Neural cell (in vitro differentiated cells): ENCODE measurements around the gene RNF7. TPM values are rescaled to one million over a fixed set of nuclear protein-coding genes. Genes with fewer than 3 reads are reported as not detected.

Experiments used
- H2AFZ ChIP-seq: fragments of 200-600, 300-800 bp; sonication (generic), shearing (Covaris generic); 2 replicates; pipeline ENCODE4 v1.6.0; 2014; ENCODE audit warnings: low read depth, mild to moderate bottlenecking, antibody characterized with exemption, low read length, moderate library complexity
- H3F3A ChIP-seq: fragments of 200-600 bp; shearing (Covaris generic); 2 replicates; pipeline ENCODE4 v1.6.1; 2016; ENCODE audit warnings: mild to moderate bottlenecking, moderate library complexity, mixed read lengths, antibody characterized with exemption, low read length; ENCODE audit not compliant: insufficient read depth, poor library complexity, severe bottlenecking
- H3K27ac ChIP-seq: fragments of 200-600, 300-800 bp; sonication (generic), shearing (Covaris generic); 2 replicates; pipeline ENCODE4 v1.5.1; 2014; ENCODE audit warnings: mild to moderate bottlenecking, low read length, moderate library complexity
- H3K27me3 ChIP-seq: fragments of 300-800, 200-600 bp; sonication (generic), shearing (Covaris generic); 2 replicates; pipeline ENCODE4 v1.6.0; 2014; ENCODE audit warnings: mild to moderate bottlenecking, low read depth, low read length, moderate library complexity; ENCODE audit not compliant: insufficient read depth
- H3K36me3 ChIP-seq: fragments of 300-800, 200-600 bp; sonication (generic), shearing (Covaris generic); 2 replicates; pipeline ENCODE4 v1.5.1; 2014; ENCODE audit warnings: mild to moderate bottlenecking, antibody characterized with exemption, low read length, moderate library complexity; ENCODE audit not compliant: insufficient read depth
- H3K4me2 ChIP-seq: fragments of 300-800, 200-600 bp; sonication (generic), shearing (Covaris generic); 2 replicates; pipeline ENCODE4 v1.6.0; 2014; ENCODE audit warnings: mild to moderate bottlenecking, low read length
- H3K4me3 ChIP-seq: fragments of 300-800, 200-600 bp; sonication (generic), shearing (Covaris generic); 2 replicates; pipeline ENCODE4 v1.5.1; 2014; ENCODE audit warnings: mild to moderate bottlenecking, low read length, moderate library complexity
- H3K79me2 ChIP-seq: fragments of 200-600 bp; shearing (Covaris generic); replicated peaks from 2 replicates; pipeline ENCODE4 v1.6.0; 2014; ENCODE audit warnings: mild to moderate bottlenecking, low read length, moderate library complexity; ENCODE audit not compliant: insufficient read depth
- H3K9ac ChIP-seq: fragments of 300-800, 200-600 bp; sonication (generic), shearing (Covaris generic); 2 replicates; pipeline ENCODE4 v1.6.1; 2016; ENCODE audit warnings: mild to moderate bottlenecking, low read length, mixed read lengths
- H3K9me2 ChIP-seq: fragments of 200-600 bp; shearing (Covaris generic); 2 replicates; pipeline ENCODE4 v1.6.1; 2016; ENCODE audit warnings: mild to moderate bottlenecking, low read length, mixed read lengths; ENCODE audit not compliant: insufficient read depth
- H3K9me3 ChIP-seq: fragments of 200-600, 300-800 bp; sonication (generic), shearing (Covaris generic); 2 replicates; pipeline ENCODE4 v1.6.1; 2016; ENCODE audit warnings: mild to moderate bottlenecking, mixed run types, low read length, moderate library complexity, mixed read lengths
- H4K20me1 ChIP-seq: fragments of 200-600 bp; shearing (Covaris generic); 2 replicates; pipeline ENCODE4 v1.6.1; 2016; ENCODE audit warnings: mild to moderate bottlenecking, mixed run types; ENCODE audit not compliant: insufficient read depth
- CTCF ChIP-seq: fragments of 450-650 bp; IDR thresholded peaks from 2 replicates; pipeline ENCODE4 v1.5.1; 2014; ENCODE audit warnings: antibody characterized with exemption, mild to moderate bottlenecking, moderate library complexity; ENCODE audit not compliant: poor library complexity, severe bottlenecking
- EP300 ChIP-seq: fragments of 450-650 bp; conservative IDR thresholded peaks from 2 replicates; pipeline ENCODE4 v1.6.1; 2014; ENCODE audit warnings: antibody characterized with exemption, mild to moderate bottlenecking, moderate library complexity; ENCODE audit not compliant: poor library complexity, severe bottlenecking
- EZH2 ChIP-seq: fragments of 200-600, 300-800 bp; shearing (Covaris generic), sonication (generic); IDR thresholded peaks from 2 replicates; pipeline ENCODE4 v1.6.1; 2014; ENCODE audit warnings: antibody characterized with exemption, low read length, borderline replicate concordance, mild to moderate bottlenecking; ENCODE audit not compliant: insufficient read depth, poor library complexity, severe bottlenecking
- MXI1 ChIP-seq: fragments of 450-650 bp; conservative IDR thresholded peaks from 2 replicates; pipeline ENCODE4 v1.6.1; 2014; ENCODE audit warnings: antibody characterized with exemption, mild to moderate bottlenecking; ENCODE audit not compliant: poor library complexity, severe bottlenecking
- POLR2AphosphoS5 ChIP-seq: IDR thresholded peaks from 2 replicates; pipeline ENCODE4 v1.6.1; 2012
- RAD21 ChIP-seq: fragments of 450-650 bp; conservative IDR thresholded peaks from 2 replicates; pipeline ENCODE4 v1.6.1; 2014; ENCODE audit warnings: antibody characterized with exemption, mild to moderate bottlenecking, moderate library complexity
- REST ChIP-seq: IDR thresholded peaks from 2 replicates; pipeline ENCODE4 v1.6.1; 2012; ENCODE audit warnings: borderline replicate concordance
- SMC3 ChIP-seq: fragments of 450-650 bp; conservative IDR thresholded peaks from 2 replicates; pipeline ENCODE4 v1.6.1; 2014; ENCODE audit warnings: antibody characterized with exemption, mild to moderate bottlenecking, moderate library complexity; ENCODE audit not compliant: poor library complexity
- TAF1 ChIP-seq: IDR thresholded peaks from 2 replicates; pipeline ENCODE4 v1.6.1; 2012; ENCODE audit warnings: low read depth
- polyA plus RNA-seq: library from polyadenylated mRNA; depleted of rRNA; stranded (reverse); fragments of >200 nt; gene quantifications from 2 replicates; pipeline ENCODE4 v1.2.3, GENCODE V29; 2014

Gene RNF7
- polyA plus RNA-seq, 1 donor from 2014 or later: 170 TPM

GRCh38 chr3:141776376-141776775 is 38.3 kb downstream of the RNF7 start:
- H2AFZ ChIP-seq: no peak overlapping the region

GRCh38 chr3:141776885-141777284 is 38.8 kb downstream of the RNF7 start:
- Histone ChIP-seq H3K9ac (no peak overlapping the region), H3K79me2 (no peaks in the 10 kb centered on the region), H3F3A (no peaks in the 10 kb centered on the region), H3K27me3 (no peaks in the 10 kb centered on the region), H4K20me1 (no peaks in the 10 kb centered on the region), H2AFZ (no peak overlapping the region), H3K4me2 (no peak overlapping the region), H3K9me3 (no peaks in the 10 kb centered on the region), H3K27ac (no peak overlapping the region), H3K9me2 (no peaks in the 10 kb centered on the region), H3K36me3 (no peaks in the 10 kb centered on the region), H3K4me3 (no peak overlapping the region)
- TF ChIP-seq REST (no peak), RAD21 (no peak), CTCF (no peak), TAF1 (no peak), EP300 (no peak), POLR2AphosphoS5 (no peak), SMC3 (no peak), MXI1 (no peak), EZH2 (no peak)

More at GRCh38 chr3:141776376-141776775, 38.3 kb downstream of the RNF7 start:
- Histone ChIP-seq H3F3A (no peaks in the 10 kb centered on the region), H3K9me3 (no peaks in the 10 kb centered on the region), H3K36me3 (no peaks in the 10 kb centered on the region), H3K79me2 (no peaks in the 10 kb centered on the region), H3K4me2 (no peak overlapping the region), H3K9me2 (no peaks in the 10 kb centered on the region), H4K20me1 (no peaks in the 10 kb centered on the region), H3K27me3 (no peaks in the 10 kb centered on the region), H3K4me3 (no peak overlapping the region), H3K27ac (no peak overlapping the region), H3K9ac (no peak overlapping the region)
- no peak for TF ChIP-seq EP300
